HG02943 (cell line): Measurements from ENCODE around the gene PLEKHA7.
"Not testable (repeated sequence)": the region's sequence is repeated elsewhere in the genome, so short reads cannot be mapped to it uniquely, and the experiment has no call there.

Source experiments
- ATAC-seq: cut with Tn5 transposase; IDR thresholded peaks from one replicate; pipeline ENCODE4 v1.9.1; 2021; ENCODE audit warnings: mild to moderate bottlenecking, low read depth, moderate library complexity; ENCODE audit not compliant: unreplicated experiment

Gene PLEKHA7

GRCh38 chr11:16917941-16918340 lies 96.3 kb downstream of the PLEKHA7 start:
- ATAC-seq: no peak

GRCh38 chr11:16912692-16913111 lies 101.5 kb downstream of the PLEKHA7 start:
- no peak for ATAC-seq

GRCh38 chr11:16911658-16912057 lies 102.6 kb downstream of the PLEKHA7 start:
- ATAC-seq: no peak

GRCh38 chr11:16911186-16911585 lies 103.0 kb downstream of the PLEKHA7 start:
- no peak for ATAC-seq

- ATAC-seq: peak; percentile 69
Observed at GRCh38 chr11:16909359-16910035, 104.7 kb downstream of the PLEKHA7 start.

GRCh38 chr11:16905375-16905774 lies 108.8 kb downstream of the PLEKHA7 start:
- no peak for ATAC-seq

- not testable (repeated sequence) for ATAC-seq
Observed at GRCh38 chr11:16904761-16905160, 109.5 kb downstream of the PLEKHA7 start.

- peak; percentile 74 for ATAC-seq
Observed at GRCh38 chr11:16902781-16903378, 111.3 kb downstream of the PLEKHA7 start.

- peak; percentile 78 for ATAC-seq
Observed at GRCh38 chr11:16902182-16902581, 112.0 kb downstream of the PLEKHA7 start.

GRCh38 chr11:16900491-16900890 lies 113.7 kb downstream of the PLEKHA7 start:
- no peak for ATAC-seq

- ATAC-seq: no peak
Observed at GRCh38 chr11:16899708-16900303, 114.4 kb downstream of the PLEKHA7 start.

- ATAC-seq: no peak
Observed at GRCh38 chr11:16898274-16898985, 115.8 kb downstream of the PLEKHA7 start.

- ATAC-seq: no peak
Observed at GRCh38 chr11:16897470-16898061, 116.6 kb downstream of the PLEKHA7 start.

GRCh38 chr11:16896729-16897469 lies 117.3 kb downstream of the PLEKHA7 start:
- ATAC-seq: no peak

GRCh38 chr11:16895306-16895705 lies 118.9 kb downstream of the PLEKHA7 start:
- ATAC-seq: no peak

GRCh38 chr11:16893456-16894066 lies 120.7 kb downstream of the PLEKHA7 start:
- ATAC-seq: no peak

- no peak for ATAC-seq
Observed at GRCh38 chr11:16891964-16892363, 122.2 kb downstream of the PLEKHA7 start.

- no peak for ATAC-seq
Observed at GRCh38 chr11:16891165-16891564, 123.0 kb downstream of the PLEKHA7 start.

- ATAC-seq: no peak
Observed at GRCh38 chr11:16890442-16890841, 123.8 kb downstream of the PLEKHA7 start.

GRCh38 chr11:16889905-16890304 lies 124.3 kb downstream of the PLEKHA7 start:
- ATAC-seq: no peak
